GM13976 (cell line): ENCODE results near the gene RPRD2.
A peak's percentile ranks its signal among the peaks of the same experiment; 100 is the strongest.

Experiments
- DNase-seq: peaks from one replicate; pipeline ENCODE4 v3.0.0; 2012; ENCODE audit warnings: low spot score
- CTCF ChIP-seq: IDR thresholded peaks from 2 replicates; pipeline ENCODE4 v1.5.1; 2012; ENCODE audit warnings: borderline replicate concordance, mild to moderate bottlenecking; ENCODE audit not compliant: insufficient read depth; ENCODE audit errors: extremely low read depth, missing control alignments, control extremely low read depth
- in situ Hi-C: fragments of 300-500 bp; cut with MboI; formaldehyde crosslinking; loops from one replicate; pipeline ENCODE4 v1.12.0; 2022; ENCODE audit warnings: low sequenced_read_pairs, mixed read lengths, inconsistent platforms; ENCODE audit not compliant: unreplicated experiment

The RPRD2 gene

GRCh38 chr1:150352866-150353265, 11.1 kb upstream of the RPRD2 start:
- no peak for TF ChIP-seq CTCF
- no peak for DNase-seq
- in situ Hi-C loops = no loop called here

GRCh38 chr1:150362721-150363425, 1.1 kb upstream of the RPRD2 start:
- no peak for TF ChIP-seq CTCF
- in situ Hi-C loops = no loop called here
- DNase-seq = no peak

GRCh38 chr1:150364231-150365003, 470 bp downstream of the RPRD2 start:
- TF ChIP-seq CTCF = no peak
- in situ Hi-C loops = no loop called here
- DNase-seq = peak; percentile 59

- no peak for TF ChIP-seq CTCF
- in situ Hi-C loops = no loop called here
- DNase-seq = no peak
These were observed 2.0 kb downstream of the RPRD2 start for GRCh38 chr1:150365941-150366340.

- in situ Hi-C loops = no loop called here
- no peak for TF ChIP-seq CTCF
- DNase-seq = peak; percentile 30
These were observed 2.7 kb downstream of the RPRD2 start for GRCh38 chr1:150366416-150367296.

DNA sequence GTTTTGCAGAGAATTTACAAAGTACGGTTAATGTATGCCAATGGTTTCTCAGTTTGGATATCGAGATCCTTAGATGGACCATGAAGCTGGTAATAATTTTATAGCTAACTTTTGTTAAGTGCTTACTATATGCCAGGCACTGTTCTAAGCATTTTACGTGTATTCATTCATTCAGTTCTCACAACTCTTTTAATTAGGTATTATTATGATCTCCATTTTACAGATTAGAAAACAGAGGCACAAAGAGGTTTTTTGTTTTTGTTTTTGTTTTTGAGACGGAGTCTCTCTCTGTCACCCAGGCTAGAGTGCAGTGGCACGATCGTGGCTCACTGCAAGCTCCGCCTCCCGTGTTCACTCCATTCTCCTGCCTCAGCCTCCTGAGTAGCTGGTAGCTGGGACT, 7.2 kb downstream of the RPRD2 start:
- no peak for DNase-seq
- in situ Hi-C loops = no loop called here
- TF ChIP-seq CTCF = no peak
